ENCODE measurements around the gene BCL11B.
A peak's percentile ranks its signal among the peaks of the same experiment; 100 is the strongest.

The BCL11B gene

DNA sequence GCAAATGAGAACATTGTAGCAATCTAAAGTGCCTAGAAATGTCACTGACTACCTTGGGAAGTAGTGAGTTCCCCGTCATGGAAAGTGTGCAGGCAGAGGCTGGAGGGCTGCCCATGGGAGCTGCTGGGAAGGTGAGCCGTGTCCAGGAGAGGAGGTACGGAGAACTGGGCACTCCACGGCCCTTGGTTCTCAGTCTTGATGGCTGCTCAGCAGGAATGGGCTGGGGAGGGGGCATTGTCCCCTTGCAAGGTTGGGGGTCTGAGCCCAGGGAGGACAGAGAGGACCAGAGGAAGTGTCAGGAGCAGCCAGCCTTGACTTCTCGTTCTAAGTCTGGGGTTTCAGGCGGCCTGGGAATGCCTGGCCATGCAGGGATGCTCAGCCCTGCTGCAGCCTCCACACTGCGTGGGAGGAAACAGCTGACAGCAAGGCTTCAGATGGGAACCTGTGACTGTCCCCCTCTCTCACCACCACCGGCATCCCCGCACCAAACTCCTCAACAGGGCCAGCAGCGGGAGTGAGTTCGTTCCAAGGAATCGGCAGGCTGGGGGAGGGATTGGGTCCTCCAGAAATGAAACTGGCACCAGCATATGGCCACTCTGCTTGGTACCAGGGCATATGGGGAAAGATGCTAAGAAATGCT, 140.2 kb downstream of the BCL11B start:
- no peak for DNase-seq

DNA sequence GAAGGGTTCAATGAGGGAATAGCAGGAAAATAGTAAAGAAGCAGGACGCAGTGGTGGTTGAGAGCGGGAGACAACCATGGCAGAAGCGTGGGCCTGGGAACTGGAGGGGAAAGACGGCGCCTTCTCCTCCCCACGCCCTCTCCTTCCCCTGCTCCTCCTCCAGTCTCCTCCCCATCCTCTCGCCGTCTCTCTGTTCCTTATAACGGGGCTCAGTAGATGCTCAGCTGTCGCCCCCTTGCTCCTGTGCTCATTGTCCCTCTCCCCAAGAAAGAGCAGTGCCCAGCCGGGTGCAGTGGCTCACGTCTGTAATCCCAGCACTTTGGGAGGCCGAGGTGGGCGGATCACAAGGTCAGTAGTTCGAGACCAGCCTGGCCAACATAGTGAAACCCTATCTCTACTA, 142.0 kb downstream of the BCL11B start:
- no peak for DNase-seq

DNA sequence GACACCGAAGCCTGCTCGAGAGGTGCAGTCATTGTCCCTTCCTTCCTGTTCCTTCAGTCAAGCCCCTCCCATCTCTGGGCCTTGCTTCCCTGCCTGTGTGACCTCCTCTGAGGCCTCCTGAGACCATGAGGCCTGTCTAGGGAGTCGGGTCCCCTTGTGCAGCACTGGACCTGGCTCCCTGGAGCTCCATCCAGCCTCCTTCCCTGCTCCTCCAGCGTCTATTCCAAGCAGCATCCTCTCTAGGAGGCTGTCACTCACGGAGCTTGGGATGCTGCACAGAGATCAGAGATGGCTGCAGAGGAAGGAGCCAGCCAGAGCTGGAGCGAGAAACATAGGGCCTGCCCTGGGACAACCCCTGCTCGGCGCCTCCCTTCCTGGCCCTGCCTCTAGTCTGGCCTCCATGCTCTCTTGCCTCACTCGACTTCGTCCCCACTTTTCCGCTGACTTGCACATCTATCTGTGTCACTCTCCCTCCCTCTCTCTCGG, 142.7 kb downstream of the BCL11B start:
- DNase-seq: no peak

DNA sequence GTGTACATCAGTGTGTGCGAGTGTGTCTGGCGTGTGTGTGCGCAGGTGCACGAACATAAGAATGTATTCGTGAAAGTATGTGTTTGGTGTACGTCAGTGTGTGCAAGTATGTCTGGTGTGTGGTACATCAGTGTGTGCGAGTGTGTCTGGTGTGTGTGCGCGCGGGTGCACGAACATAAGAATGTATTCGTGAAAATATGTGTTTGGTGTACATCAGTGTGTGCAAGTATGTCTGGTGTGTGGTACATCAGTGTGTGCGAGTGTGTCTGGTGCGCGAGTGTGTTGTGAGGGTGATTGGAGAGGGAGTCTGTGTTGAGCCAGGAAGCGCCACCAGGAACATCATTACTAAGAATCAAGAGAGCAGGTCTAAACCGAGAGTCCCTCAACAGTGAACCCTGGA, 143.8 kb downstream of the BCL11B start:
- DNase-seq: no peak

DNA sequence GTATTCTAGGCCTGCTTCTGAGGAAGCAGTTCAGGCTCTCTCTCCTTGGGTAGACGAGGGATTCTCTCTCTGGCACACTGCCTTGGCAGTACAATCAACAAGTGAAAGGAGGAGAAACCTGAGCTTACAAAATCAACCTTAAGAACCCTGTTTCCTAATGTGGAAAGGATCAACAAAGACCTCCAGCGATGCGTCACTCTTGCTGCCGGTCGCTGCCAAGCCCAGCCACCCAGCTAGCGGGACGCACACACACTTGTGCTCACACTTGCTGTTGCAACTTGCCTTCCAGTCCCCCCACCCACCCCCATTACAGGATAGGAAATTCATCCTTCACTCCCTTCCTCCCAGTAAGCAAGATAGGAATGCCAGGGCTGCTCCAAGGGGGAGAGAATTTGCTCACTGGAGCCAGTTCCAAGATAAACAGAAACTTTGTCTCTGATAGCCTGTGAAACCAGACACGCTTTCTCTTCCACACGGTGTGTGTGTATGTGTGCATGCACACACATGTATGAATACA, 144.3 kb downstream of the BCL11B start:
- DNase-seq: peak; percentile 86

DNA sequence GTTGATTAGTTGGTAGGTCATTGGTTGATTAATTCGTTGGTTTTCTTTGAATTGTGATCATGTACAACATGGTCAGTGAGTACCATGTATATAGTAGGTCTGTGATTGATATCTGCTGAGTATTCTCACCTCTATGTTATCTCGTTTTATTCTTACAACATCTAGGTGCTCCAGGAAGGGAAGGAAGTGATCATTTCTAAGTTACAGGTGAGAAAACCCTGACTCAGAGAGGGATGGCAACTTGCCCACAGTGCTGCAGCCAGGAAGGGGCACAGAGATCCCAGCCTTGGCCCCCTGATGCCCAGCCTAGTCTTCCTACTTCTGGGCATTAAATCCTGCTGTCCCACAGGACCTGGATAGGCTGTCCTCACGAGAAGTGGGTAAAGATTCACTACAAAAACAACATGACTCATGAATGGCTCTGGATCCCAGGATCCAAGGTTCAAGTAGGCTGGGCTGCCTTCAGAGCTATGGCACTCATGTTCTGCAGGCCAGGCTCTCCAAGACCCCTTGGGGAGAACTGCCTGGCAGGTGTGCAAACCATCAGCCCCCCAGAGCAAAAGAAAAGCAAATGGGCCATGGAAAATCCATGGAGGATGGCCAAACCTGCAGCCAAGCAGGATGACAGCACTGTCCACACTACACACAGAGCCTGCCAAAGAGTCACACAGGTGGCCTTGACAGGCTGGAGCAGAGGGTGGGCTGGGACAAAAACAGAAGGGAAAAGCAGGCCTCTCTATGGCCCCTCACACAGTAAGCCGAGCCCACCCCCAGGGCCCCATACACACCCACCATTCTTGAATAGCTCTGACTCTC, 146.2 kb downstream of the BCL11B start:
- no peak for DNase-seq

DNA sequence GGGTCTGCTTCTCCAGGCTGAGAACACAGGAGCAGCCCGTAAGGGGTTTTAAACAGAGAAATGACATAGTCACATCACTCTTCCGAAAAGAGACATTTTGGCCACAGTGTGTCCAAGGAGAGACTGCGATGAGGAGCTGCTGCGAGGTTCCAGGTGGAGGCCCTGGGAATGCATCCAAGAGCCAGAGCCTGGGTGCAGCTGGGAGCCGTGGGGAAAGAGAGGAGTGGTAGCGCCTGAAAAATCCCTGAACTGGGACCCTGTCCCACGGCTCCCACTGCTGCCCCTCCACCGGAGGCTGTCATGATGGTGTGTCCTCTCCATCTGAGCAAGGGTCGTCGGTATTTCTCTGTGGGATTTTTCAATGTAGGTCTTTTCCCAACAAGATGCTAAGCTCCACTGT, 146.9 kb downstream of the BCL11B start:
- DNase-seq: no peak

DNA sequence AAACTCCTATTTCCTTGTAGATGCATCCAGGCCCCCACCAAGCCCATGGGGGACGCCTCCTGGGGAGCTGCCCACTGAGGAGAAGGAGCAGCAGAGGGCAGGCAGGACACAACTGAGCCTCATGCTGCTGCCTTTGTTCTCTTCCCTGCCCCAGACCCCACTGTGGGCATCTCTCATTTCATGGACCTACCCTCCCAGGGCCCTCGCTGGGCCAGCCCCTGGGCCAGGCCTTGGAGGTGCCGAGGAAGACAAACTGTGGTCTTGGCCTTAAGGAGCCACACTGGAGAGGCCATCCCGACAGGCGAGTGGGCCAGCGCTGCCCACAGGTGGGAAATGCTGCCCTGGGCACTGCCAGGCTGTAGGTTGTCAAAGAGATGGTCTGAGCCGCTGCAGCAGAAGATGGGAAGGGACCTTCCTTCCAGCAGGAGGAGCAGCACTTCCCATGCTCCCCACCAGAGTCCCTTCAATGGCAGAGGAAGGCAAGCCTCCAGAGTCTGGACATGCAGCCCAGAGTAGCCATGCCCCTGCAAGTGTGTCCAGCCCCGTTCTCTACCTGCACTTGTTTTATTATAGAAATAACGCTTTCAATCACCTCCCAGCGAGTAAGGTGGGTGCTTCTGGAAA, 147.4 kb downstream of the BCL11B start:
- DNase-seq: no peak

DNA sequence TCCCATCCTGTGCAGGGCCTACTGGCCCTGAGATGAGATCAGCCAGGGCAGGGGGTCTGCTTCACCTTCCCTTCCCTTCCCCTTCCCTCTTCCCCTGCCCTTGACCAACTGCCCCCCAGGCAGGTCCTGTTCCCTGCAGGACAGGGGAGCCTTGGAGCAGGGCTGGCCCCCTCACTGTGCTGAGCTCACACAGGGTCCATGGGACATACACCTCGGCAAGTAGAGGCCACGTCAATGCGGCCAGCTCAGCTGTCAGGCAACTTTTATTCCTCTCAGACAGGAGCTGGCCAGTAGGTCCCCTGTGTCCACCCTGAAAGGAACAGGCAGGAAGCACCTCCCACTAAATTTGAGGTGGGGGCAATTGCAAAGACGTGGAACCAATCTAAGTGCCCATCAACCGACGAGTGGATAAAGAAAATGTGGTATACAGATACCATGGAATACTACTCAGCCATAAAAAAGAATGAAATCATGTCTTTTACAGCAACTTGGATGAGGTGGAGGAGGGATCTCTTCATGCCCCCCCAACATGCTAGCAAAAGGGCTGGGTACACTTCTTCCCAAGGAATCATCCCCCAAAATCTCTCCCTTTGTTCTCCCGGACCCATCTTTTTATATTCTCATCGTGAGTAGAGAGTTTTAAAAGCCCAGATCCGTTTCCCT, 148.7 kb downstream of the BCL11B start:
- DNase-seq: no peak

DNA sequence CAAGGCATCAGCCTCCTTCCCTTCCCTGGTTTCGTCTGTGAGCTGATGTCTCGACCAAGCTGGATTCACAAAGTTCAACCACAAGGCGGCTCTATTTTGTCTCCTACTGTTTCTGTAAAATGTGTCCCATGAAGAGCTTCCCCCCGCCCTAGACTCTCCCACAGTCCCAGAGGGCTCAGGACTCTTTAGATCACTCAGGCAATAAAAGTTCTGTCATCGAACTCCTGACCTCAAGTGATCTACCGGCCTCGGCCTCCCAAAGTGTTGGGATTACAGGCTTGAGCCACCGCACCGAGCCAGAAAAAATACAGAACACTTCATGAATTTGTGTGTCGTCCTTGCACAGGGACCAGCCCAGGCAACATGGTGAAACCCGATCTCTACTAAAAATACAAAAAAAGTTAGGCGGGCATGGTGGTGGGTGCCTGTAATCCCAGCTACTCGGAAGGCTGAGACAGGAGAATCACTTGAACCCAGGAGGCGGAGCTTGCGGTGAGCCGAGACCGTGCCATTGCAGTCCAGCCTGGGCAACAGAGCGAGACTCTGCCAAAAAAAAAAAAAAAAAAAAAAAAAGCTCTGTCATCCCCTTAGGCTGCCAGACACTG, 149.4 kb downstream of the BCL11B start:
- DNase-seq: peak; percentile 13

DNA sequence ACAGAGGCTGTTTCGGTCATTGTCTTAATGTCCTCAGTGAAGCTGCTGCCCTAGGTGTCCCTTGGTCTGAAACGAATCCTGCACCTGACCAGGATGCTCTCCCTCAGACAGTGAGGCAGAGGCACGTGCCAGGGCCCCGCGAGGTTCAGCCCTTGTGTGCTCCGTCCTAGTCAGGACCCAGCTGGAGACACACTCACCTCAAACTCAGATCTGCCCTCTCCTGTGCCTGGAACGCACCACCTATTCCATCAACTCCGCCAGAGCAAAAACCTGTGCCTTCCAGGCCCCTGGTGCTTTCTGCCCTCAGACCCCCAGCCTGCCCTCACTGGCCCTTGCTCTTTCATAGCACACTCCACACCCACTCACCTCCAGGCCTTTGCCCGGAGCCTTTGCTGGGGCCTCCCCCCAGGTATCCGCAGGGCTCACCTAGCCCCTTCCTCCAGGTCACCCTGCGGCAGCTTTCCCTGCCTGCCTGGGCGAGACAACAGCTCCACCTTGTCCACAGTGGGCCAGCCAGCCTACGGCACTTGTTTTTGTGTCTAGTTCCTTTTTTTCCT, 150.6 kb downstream of the BCL11B start:
- no peak for DNase-seq

DNA sequence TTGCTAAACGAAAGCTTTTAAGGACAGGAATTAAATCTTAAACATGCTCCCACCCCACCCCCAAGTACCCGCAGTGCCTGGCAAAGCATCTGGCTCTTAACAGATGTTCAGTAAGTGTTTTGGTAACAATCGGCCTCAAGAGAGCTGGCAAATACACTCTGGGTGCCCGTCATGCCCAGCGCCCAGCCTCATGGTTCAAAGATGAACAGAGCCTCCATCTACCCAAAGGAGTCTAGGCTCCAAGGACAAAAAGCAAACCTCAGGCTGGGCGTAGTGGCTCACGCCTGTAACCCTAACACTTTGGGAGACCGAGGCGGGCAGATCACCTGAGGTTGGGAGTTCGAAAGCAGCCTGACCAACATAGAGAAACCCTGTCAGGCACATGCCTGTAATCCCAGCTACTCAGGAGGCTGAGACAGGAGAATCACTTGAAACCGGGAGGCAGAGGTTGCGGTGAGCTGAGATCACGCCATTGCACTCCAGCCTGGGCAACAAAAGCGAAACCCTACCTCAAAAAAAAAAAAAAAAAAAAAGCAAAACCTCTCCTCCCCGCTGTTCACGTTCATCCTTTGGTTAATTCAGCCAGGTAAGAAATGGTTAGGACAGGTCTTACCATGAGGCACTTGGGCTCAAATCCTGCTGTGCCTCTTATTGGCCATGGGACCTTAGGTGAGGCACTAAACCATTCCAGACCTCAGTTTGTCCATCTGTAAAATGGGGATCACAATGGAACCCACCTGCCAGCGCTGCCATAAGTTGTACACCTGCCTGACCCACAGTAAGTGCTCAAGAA, 151.3 kb downstream of the BCL11B start:
- no peak for DNase-seq

DNA sequence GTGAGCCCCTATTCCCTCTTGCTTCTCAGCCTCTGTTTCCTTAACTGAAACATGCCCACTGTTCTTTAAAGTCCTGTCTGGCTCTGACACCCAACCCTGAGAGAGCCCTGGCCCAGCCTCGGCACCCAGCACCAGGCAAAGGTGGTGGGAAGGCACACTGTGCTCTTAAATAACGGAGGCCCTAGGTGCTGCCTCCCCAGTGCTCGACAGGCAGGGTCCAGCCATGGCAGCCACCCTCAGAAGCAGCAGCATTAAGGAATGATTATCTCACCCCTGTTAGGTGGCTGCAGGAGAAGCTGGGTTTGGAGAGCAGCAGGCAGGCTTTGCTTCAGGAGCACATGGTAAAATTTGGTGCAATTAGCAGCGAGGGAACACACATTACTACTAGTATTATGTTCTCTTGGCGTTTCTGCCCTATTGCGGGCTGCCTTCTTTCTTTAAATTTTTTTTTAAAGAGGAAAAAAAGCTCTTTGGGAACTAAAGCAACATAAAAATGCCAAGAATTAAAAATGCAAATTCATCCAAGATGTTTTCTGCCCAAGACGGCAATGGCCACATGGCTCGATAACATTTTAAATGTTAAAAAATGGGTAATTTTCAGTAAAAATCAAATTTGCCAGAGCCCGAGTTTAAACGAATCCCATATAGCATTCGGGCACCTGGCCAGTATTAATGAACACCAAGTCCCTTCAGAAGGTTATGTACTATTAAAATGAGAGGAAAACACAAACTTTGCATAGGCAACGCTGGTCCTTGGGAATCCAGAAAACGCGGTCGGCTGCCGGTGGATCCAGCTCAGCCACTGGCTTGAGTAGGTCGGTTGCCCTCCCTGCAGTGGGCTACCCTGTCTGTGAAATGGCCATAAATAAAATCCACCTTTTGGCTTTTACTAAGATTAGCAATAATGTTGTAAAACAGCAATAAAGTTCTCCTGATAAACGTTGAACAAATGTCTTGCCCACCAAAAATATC, 152.2 kb downstream of the BCL11B start:
- DNase-seq: no peak
